HG03354 (cell line): ENCODE measurements around the gene HES1.
"Not testable (repeated sequence)": the region's sequence is repeated elsewhere in the genome, so short reads cannot be mapped to it uniquely, and the experiment has no call there.

ENCODE experiments used
- ATAC-seq: cut with Tn5 transposase; IDR thresholded peaks from one replicate; pipeline ENCODE4 v1.9.1; 2021; ENCODE audit warnings: mild to moderate bottlenecking; ENCODE audit not compliant: unreplicated experiment, poor library complexity, severe bottlenecking

HES1 gene, protein sequence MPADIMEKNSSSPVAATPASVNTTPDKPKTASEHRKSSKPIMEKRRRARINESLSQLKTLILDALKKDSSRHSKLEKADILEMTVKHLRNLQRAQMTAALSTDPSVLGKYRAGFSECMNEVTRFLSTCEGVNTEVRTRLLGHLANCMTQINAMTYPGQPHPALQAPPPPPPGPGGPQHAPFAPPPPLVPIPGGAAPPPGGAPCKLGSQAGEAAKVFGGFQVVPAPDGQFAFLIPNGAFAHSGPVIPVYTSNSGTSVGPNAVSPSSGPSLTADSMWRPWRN

DNA sequence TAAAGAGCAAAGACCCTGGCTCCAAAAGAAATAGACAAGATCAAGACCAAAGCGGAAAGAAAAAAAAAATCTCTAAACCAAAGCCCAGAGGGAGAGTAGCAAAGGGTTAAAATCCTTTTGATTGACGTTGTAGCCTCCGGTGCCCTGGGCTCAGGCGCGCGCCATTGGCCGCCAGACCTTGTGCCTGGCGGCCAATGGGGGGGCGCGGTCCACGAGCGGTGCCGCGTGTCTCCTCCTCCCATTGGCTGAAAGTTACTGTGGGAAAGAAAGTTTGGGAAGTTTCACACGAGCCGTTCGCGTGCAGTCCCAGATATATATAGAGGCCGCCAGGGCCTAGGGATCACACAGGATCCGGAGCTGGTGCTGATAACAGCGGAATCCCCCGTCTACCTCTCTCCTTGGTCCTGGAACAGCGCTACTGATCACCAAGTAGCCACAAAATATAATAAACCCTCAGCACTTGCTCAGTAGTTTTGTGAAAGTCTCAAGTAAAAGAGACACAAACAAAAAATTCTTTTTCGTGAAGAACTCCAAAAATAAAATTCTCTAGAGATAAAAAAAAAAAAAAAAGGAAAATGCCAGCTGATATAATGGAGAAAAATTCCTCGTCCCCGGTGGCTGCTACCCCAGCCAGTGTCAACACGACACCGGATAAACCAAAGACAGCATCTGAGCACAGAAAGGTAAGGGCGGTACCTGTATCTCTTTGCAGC is at the start of gene HES1:
TSS of gene HES1 (plus strand) at position 343 of the 713 bp plus-strand sequence. CDS start at position 576, 233 bp downstream.
- peak; percentile 26 for ATAC-seq

DNA sequence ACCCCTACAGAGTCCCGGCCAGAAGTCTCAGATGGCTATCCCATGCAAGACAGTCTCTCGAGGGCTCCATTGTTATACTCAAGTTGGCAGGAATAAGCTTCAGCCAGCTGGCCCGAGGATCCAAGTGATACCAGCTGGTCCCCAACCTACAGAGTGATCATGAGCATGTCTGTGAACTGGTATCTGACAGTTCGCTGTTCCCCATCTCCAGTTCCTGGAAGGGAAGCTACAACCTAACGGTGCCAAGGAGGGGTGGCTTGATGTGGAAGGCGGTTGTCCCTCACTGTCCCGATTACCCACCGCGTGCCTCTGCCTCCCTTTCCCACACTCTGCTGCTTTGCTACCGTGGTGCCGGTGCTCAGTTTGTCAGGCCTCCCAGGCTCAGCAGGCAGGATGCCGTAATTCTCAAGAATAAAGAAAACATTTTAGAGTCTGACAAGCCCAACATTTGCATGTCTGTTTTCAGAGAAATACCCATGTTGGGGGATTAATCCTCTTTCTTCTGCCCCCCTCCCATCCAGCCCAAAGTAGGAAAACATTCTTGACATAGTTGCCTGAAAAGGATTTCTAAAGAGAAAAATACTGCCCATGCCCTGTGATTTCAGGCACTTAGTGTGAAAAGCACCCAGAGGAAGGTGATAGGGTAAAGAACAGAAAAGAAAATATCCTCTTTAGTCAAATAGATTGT is 49.4 kb upstream of the HES1 start:
- no peak for ATAC-seq

DNA sequence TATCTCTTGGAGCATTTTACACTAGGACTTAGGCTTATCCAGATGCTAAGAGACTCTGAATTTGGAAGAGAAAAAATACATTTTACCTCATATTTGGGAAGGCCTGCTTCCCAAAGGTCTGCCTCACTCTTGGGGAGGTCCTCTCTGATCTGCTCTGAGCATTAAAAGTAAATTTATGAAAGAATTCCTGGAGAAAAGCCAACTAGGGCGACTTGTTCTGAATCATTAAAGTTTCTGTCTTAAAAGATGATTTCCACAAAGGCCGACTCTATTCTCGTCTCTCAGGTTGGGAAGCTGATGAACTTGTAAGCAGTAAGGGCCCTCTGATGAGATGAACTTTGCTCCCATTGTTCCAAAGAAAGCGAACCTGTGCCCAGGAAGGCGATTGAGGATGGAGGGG is 48.7 kb upstream of the HES1 start:
- ATAC-seq, result no peak

DNA sequence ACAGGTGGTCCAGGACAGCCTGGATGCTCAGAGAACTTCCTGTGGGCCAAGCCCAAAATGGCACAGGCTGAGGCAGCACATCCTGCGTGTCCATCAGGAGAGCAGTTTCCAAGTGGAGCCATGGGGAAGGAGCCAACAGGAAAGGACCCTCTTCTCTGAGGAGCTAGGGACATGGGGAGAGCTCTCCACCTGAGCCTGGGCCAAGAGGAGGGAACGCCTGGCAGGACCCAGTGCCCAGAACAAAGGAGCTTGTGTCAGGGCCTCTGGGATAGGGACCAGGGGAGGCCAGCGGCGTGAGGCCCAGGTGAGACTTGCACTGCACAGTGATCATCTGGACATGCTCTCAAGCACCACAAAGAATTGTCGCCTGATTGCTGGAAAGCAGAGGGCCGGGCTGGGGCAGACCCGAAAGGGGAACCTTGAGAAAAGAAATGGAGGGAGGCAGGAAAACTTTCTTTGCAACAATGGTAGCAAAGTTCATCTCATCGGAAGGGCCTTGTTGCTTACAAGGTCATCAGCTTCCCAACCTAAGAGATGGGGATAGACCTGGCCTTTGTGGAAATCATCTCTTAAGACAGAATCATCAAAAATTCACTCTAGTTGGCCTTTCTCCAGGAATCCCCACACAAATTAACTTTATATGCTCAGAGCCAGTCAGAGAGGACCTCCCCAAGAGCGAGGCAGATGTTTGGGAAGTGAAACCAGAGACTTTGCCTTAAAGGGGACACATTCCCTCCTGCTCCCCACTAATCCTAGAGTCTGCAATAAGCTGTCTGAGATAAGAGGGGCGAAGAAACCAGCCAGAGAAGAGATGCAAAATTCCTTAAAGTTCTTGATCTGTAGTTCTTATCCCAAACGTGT is 47.7 kb upstream of the HES1 start:
- no peak for ATAC-seq

DNA sequence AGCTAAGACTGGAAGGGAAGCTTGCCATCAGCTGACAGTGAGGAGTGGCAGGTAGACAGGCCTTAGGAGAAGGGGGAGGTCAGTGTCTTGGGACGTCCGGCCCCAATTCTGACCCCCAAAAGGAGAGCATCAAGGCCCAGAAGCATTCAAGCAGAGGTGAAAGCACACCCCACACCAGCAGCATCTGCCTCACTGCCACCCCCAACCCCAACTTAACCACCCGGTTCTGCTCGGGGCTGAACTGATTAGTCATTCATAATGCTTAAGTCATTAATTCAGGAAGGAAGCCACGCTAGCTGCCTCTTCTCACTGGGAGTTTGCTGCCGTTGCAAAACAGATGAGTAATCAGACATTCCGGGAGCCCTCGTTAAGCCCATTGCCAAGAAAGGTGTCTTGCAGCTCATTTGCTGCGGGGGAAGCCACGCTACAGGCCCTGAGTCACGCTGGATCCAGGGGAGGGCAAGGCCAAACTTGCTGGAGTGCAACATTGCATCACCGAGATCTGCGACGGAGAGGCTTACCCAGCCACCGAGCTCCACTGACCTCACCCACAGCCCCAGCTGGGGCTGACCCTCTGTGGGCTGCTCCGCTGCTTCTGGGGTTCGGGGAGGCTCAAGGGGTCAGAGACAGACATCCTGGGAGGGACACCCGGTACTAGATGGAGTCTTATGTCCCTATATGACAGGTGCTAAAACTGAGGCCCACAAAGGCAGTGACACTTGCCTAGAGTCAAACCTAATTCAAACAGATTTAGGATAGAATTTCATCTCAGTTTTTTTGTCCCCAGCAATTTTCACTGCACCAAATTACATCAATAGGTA is 46.4 kb upstream of the HES1 start:
- peak; percentile 75 for ATAC-seq

DNA sequence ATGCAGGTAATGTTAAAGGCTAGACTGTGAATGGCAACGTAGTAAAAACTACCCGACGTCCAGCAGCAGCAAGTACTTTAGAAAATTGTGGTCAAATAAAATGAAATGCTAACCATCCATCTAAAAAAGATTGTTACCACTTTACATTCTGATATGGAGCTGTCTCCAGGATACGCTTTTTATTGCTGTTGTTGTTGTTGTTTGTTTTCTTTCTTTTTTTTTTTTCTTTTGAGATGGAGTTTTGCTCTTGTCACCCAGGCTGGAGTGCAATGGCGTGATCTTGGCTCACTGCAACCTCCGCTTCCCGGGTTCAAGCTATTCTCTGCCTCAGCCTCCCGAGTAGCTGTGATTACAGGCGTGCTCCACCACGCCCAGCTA is 45.8 kb upstream of the HES1 start:
- not testable (repeated sequence) for ATAC-seq

DNA sequence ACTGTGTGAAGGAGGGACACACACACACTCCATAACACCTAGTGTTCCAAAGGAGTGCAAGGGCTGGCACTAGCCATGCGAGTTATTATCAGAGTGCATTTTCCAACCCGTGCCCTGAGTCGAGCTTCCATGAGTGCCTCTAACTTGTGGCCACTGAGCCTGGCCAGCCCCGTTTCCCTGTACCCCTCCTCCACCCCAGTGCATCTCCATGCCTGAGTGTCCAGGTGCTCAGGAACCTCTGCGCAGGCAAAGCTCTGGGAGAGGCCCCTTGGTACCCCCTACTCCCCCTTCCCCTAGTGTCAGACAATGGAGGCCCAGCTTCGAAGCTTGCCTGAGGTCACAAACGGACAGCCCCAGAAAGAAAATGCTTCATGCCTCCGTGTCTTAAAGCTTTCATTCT is 45.2 kb upstream of the HES1 start:
- ATAC-seq, result no peak

DNA sequence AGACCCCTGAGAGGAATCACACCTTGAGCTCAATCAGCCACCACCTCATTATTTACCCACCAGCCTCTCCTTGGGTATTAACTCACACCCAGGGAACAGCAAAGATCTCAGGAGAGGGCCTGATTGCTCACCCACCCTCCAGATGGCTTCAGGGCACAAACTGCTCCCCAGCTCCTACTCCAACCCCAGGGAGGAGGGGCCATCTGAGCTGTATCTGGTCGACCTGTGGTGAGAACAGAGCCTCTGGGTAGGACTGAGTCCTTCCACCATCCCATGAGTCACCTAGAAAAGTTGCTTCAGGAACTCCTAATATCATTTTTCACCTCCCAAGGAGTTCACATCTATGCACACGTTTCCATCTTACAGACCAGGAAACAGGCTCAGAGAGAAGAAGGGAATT is 44.8 kb upstream of the HES1 start:
- ATAC-seq, result no peak

DNA sequence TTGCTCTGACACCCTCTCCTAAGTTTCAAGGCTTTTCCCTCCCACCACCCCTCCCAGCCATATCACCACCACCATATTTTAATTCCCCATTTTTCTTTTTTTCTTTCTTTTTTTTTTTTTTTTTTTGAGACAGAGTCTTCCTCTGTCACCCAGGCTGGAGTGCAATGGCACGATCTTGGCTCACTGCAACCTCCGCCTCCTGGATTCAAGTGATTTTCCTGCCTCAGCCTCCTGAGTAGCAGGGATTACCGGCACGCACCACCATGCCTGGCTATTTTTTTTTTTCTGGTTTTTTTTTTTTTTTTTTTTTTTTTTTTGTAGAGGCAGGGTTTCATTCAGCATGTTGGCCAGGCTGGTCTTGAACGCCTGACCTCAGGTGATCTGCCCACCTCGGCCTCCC is 44.1 kb upstream of the HES1 start:
- not testable (repeated sequence) for ATAC-seq

DNA sequence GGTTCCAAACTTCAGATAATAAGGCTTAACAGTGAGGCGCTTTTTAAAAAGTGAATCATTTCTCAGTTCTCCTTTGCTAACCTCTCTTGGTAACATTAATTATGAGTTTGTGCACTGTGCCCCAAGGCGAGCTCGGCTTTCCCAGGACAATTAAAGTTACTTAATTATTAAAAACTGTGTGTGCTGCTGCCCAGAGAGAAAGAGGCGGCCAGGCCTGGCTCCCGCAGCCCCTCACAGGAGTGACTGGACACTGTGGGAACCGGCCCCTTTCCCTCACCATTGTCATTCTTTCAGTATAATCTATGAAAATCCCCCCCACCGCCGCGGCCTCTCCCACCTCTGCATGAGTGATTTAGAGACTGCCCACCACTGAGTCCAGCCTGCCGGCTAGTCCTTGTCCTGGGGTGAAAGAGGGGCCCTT is 43.1 kb upstream of the HES1 start:
- ATAC-seq, result no peak

DNA sequence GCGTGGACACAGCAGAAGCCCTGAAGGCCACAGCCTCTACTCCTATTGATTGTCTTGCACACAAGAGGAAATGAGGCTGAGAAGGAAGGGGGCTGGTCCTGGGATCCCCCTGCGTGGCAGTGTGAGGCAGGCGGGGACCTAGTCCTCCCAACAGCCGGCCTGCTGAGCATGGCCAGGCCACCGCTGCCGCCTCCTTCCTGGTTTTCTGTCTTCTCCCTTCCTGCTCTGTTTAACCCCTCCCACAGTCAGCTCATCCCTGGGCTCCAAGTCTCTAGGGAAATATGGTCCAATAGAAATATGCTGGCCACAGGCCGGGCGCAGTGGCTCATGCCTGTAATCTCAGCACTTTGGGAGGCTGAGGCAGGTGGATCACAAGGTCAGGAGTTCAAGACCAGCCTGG is 42.1 kb upstream of the HES1 start:
- ATAC-seq, result no peak

DNA sequence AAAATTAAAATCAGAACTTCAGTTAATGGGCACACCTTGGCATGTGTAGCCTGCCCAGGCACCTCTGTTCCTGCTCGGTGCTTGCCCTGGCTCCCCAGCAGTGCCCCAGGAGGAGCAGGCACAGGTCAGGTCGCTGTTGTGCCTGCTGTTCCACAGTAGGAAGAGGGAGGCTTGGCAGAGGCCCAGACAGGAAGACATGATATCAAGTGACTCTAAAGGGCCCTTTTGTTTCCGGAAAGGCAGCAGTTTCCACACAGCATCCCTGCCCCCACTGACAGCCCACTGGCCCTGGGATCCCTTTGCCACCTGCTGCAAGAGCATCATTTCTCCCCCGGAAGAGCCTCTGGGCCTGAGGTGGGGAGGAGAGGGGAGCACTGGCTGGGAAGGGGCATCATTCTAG is 40.5 kb upstream of the HES1 start:
- ATAC-seq, result no peak

DNA sequence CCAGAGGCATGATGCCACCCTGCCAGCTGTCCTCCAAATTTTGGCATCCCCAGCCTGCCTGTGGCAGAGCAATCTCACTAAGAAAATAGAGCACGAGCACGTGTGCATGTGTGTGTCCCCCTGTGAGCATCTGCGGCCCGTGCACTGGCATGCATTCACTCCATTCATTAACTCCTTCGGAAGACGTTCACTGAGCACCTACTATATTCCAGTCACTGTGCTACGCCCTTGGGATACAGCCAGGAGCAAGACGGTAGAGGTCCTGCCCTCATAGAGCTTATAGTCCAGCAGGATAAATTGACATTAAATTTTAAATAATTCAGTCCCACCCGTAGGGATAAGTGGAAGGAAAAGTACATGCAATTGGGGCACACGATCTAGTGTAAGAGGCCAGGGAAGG is 40.0 kb upstream of the HES1 start:
- no peak for ATAC-seq

DNA sequence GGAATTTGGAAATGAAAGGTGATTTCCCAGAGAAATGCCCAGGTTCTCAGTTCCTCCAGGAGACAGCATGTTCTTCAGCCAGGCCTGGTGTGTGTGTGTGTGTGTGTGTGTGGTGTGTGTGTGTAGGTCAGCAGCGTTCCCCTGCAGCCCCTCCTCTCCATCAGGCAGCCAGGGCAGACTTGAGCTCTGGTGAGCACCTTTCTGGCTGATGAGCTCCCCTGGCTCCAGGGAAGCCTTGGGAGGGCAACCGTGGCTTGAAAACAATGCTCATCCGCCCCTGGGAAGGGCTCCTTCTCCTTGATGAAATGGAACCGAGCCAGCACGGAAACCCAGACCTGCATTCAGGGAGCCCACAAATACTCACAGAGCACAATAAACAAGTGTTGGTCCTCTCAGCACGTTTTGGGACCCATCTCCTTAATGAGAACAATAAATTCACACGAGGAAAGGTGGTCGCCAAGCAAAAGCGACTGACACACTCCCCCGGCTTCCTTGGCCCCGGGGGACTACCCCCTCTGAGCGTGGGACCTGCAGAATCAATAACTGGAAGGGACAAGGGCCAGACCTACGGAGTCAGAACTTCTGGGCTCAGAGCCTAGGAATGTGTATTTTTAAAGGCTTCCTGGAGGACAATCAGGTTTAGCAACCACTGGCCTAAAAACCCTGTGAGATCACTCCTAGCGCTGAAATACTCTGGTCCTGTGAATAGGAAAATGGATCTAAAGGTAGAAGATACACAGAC is 38.6 kb upstream of the HES1 start:
- no peak for ATAC-seq

DNA sequence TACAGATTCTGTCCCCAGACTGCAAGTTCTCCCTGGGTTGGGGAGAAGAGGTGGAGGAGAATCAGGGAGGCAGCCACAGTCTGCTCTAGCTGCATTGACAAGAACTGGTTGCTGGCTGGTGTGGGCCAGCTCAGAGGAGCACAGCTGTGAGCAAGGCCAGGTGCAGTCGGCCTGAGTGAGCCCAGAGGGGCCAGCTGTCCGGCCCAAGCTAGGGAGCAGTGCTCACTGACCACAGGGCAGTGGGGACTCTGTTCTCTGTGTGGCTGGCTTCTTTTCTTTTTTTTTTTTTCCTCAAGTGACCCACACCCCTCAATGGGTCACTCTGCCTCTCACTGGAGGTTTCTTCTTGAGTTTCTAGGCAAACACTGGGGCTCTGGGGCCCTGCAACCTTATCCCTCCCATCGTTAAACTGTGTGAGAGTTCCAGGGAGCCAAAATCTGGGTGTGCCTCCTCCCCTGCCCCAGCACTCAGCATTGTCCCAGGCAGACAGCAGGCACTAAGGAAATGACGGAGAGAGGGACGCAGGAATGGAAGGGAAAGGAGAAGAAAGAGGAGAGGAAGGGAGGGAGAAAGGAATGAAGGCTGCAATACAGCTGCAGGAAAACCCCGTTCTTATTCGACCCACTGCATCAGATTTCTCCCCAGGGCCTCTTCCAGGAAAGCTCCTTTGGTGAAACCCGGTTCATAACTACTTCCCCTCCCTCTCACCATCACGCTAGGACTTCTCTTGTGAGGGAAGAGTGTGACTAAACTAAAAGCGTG is 37.7 kb upstream of the HES1 start:
- no peak for ATAC-seq

DNA sequence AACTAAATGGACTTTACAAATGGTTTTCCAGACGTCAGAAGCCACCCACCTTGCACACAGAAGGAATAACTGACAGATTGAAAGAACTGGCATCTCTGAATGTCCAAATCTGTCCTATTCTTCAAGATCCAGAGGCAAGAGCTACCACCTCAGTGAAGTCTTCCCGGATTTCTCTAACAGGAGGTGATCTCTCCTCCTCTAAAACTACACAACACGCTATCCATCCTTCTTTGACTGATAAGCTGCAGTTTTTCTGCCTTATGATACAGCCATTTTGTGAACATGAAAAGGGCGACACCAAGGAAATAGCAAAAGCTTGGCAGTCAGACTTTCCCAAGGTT is 37.1 kb upstream of the HES1 start:
- no peak for ATAC-seq

DNA sequence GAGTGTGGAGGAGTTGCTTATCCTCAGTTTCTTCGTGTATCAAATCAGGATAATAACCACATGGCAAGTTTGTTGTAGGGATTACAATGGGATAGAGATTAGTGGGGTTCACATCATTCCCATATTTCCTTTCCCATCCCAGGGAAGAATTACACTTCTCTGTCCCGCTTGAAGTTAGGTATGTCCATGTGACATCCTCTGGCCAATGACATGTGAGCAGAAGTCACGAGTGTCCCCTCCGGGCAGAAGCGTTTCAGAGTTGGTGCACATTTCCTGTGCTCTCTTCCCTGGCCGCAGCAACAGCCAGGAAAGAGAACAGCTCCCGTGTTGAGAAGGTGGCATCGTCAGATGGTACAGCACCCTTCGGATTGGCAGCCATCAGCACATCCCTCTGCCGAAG is 36.7 kb upstream of the HES1 start:
- no peak for ATAC-seq

DNA sequence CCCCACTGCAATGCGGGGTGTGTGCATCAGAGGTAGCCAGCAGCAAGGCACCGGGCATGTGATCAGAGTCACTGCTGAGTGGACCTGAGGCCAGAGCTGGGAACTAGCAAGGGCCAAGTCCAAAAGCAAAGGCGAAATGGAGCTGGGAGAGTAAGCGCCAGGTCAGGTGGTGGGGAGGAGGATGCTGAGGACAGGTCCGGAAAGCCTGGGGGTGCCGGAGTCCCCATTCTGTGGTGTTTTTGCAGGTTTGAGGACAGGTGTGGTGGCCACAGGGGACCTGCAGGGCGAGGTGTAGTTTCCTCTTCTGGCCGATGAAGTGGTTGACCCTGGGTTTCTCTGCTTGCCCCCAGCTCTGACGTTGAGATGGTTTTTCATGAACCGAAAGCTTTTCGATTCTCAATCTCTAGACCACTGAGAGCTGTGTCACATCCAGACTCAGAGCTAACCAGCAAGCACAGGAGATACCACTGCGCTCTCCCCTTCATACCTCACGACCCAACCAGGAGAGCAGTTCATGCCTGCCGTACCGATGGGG is 35.0 kb upstream of the HES1 start:
- ATAC-seq, result peak; percentile 81
